ENCODE data around the gene RERE. TPM values are rescaled to one million over a fixed set of nuclear protein-coding genes. Genes with fewer than 3 reads are reported as not detected.
A peak's percentile ranks its signal among the peaks of the same experiment; 100 is the strongest.

RERE gene
- total RNA-seq, 1 experiment from 2014 or later = 217 TPM

DNA sequence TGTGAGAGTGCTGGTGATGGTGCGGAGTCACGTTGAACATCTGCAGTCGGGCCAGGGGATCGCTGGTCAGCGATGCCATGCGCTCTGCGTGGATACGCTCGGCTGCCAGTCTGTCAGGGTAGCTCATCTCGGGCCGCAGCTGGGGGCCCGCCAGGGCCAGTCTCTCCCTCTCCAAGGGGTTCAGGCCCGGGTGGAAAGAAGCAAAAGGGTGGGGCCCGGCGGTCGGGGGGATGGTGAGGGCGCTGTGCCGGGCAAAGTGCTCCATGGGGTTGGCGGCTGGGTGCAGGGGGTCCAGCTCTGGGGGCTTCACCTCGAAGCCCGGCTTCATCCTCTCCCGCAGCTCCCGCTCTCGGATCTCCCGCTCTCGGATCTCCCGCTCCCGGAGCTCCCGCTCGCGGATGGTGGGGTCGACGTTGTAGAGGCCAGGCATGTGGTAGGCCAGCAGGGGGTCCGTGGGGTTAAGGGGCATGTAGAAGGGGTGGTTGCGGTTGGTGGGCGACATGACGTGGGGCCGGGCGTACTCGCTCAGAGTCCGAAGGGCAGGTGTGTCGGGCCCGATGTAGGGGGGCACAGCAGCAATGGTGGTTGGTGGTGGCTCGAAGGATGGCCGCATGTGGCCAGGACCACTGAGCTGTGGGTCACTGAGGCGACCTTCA, 459.1 kb downstream of the RERE start:
- DNase-seq (ENCODE audit: low read depth, low spot score) (no peak), ATAC-seq (no peak)
- ChIA-PET CTCF (interaction anchor here (0.5 to 1.2 kb wide), 2 partner anchors 9 to 559 kb away, joined by 3 to 5 read pairs; no protein-coding TSS in a partner anchor), POLR2A (no interaction called here)
- in situ Hi-C loops (cut with HindIII; ENCODE audit: low pct_unique_long_range_greater_than_20kb, low sequenced_read_pairs) = no loop called here
- Histone ChIP-seq H3K9me3 (ENCODE audit: control insufficient read depth, insufficient read depth, low read depth, low read length) (no peaks in the 10 kb centered on the region), H3K4me1 (ENCODE audit: control insufficient read depth, insufficient read depth, low read length) (no peaks in the 10 kb centered on the region; the same call in 1 of the 2 replicates), H3K27me3 (ENCODE audit: control insufficient read depth, insufficient read depth, low read length) (no peaks in the 10 kb centered on the region), H3K36me3 (ENCODE audit: control insufficient read depth, insufficient read depth, low read length) (peaks cover 27% of the 10 kb centered on the region), H3K4me3 (ENCODE audit: low read depth in 2 of 2, low read length in 2 of 2) (no peak overlapping the region), H3K27ac (ENCODE audit: low read length) (no peak overlapping the region)
- intact Hi-C loops (cut with micrococcal nuclease; ENCODE audit: unreplicated experiment) = no loop called here
- BruUV-seq (replicated peaks) = no TSS peak
- TF ChIP-seq TCF7L2 (IDR thresholded peaks at IDR 0.05; ENCODE audit: low read depth, low read length) (no peak), SIN3A (IDR thresholded peaks at IDR 0.05; ENCODE audit: borderline replicate concordance, insufficient read depth, low read depth, low read length) (no peak), POLR2AphosphoS5 (IDR thresholded peaks at IDR 0.05; ENCODE audit: low read depth, low read length) (no peak)
- TF ChIP-seq, protein P1, sequence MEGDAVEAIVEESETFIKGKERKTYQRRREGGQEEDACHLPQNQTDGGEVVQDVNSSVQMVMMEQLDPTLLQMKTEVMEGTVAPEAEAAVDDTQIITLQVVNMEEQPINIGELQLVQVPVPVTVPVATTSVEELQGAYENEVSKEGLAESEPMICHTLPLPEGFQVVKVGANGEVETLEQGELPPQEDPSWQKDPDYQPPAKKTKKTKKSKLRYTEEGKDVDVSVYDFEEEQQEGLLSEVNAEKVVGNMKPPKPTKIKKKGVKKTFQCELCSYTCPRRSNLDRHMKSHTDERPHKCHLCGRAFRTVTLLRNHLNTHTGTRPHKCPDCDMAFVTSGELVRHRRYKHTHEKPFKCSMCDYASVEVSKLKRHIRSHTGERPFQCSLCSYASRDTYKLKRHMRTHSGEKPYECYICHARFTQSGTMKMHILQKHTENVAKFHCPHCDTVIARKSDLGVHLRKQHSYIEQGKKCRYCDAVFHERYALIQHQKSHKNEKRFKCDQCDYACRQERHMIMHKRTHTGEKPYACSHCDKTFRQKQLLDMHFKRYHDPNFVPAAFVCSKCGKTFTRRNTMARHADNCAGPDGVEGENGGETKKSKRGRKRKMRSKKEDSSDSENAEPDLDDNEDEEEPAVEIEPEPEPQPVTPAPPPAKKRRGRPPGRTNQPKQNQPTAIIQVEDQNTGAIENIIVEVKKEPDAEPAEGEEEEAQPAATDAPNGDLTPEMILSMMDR (IDR thresholded peaks at IDR 0.05) = no peak
- TF ChIP-seq, protein P2, sequence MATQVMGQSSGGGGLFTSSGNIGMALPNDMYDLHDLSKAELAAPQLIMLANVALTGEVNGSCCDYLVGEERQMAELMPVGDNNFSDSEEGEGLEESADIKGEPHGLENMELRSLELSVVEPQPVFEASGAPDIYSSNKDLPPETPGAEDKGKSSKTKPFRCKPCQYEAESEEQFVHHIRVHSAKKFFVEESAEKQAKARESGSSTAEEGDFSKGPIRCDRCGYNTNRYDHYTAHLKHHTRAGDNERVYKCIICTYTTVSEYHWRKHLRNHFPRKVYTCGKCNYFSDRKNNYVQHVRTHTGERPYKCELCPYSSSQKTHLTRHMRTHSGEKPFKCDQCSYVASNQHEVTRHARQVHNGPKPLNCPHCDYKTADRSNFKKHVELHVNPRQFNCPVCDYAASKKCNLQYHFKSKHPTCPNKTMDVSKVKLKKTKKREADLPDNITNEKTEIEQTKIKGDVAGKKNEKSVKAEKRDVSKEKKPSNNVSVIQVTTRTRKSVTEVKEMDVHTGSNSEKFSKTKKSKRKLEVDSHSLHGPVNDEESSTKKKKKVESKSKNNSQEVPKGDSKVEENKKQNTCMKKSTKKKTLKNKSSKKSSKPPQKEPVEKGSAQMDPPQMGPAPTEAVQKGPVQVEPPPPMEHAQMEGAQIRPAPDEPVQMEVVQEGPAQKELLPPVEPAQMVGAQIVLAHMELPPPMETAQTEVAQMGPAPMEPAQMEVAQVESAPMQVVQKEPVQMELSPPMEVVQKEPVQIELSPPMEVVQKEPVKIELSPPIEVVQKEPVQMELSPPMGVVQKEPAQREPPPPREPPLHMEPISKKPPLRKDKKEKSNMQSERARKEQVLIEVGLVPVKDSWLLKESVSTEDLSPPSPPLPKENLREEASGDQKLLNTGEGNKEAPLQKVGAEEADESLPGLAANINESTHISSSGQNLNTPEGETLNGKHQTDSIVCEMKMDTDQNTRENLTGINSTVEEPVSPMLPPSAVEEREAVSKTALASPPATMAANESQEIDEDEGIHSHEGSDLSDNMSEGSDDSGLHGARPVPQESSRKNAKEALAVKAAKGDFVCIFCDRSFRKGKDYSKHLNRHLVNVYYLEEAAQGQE (IDR thresholded peaks at IDR 0.05; ENCODE audit: insufficient read depth in 1 of 2, low read depth in 2 of 2, low read length in 1 of 2) = no peak

DNA sequence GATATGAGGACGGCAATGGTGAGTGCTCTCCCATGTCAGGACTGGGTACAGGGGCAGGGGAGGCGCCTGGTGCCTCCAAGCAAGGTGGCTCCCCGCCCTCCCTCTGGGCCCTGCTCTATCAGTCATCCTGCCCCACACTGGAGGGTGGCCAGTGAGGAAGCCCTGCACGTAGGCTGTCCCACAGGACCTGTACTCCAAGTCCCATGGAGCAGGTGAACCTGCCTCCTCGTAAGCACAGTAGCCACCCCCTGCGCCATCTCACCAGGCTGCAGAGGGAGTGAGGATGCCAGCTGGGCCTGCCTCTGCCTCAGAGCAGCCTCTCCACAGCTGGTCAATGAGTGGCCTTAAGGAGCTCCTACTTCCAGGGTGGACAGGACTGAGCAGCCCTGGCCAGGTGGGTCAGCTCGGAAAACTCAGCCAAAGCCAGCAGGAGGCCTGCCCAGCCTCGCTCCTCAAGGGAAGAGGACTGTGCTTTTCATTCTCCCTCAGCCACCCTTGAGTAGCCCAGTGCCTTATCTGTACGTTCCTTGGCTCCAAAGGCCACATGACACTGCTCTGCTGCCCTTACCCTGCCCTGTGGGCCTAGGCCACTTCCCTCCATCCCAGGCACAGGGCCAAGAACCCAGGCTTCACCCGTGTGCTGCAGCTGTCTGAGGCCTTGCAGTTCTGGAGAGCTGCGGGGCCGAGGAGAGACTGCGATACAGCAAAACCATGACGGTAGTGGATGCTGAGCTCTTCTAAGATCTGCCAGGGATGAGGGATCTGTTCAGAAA, 459.9 kb downstream of the RERE start:
- no peak for DNase-seq (ENCODE audit: low read depth, low spot score)
- no peak for TF ChIP-seq TCF7L2 (IDR thresholded peaks at IDR 0.05; ENCODE audit: low read depth, low read length)
- TF ChIP-seq, protein P2 (IDR thresholded peaks at IDR 0.05; ENCODE audit: insufficient read depth in 1 of 2, low read depth in 2 of 2, low read length in 1 of 2) = no peak
- TF ChIP-seq, protein P1 (IDR thresholded peaks at IDR 0.05) = no peak
- no peak for TF ChIP-seq SIN3A (IDR thresholded peaks at IDR 0.05; ENCODE audit: borderline replicate concordance, insufficient read depth, low read depth, low read length)
- Histone ChIP-seq H3K36me3 (ENCODE audit: control insufficient read depth, insufficient read depth, low read length) (peaks cover 28% of the 10 kb centered on the region), H3K27ac (ENCODE audit: low read length) (no peak overlapping the region), H3K4me1 (ENCODE audit: control insufficient read depth, insufficient read depth, low read length) (no peaks in the 10 kb centered on the region; the same call in 1 of the 2 replicates), H3K4me3 (ENCODE audit: low read depth in 2 of 2, low read length in 2 of 2) (no peak overlapping the region), H3K27me3 (ENCODE audit: control insufficient read depth, insufficient read depth, low read length) (no peaks in the 10 kb centered on the region), H3K9me3 (ENCODE audit: control insufficient read depth, insufficient read depth, low read depth, low read length) (no peaks in the 10 kb centered on the region)
- ChIA-PET CTCF (interaction anchor here (1.2 kb wide), 1 partner anchor 8 kb away, joined by 5 read pairs; no protein-coding TSS in a partner anchor), POLR2A (no interaction called here)
- BruUV-seq (replicated peaks) = no TSS peak
- in situ Hi-C loops (cut with HindIII; ENCODE audit: low pct_unique_long_range_greater_than_20kb, low sequenced_read_pairs) = no loop called here
- 0 out of 2 replicates have a peak, but pooled peaks have one; percentile 4 for ATAC-seq
- intact Hi-C loops (cut with micrococcal nuclease; ENCODE audit: unreplicated experiment) = no loop called here

All from Panc1 (cell line).